HCT116 (cell line): ENCODE results near the gene AMOT. TPM values are rescaled to one million over a fixed set of nuclear protein-coding genes. Genes with fewer than 3 reads are reported as not detected.

Experiments used
- ATAC-seq: fragments of 200-7000 bp; cut with Tn5 transposase; 2 replicates; pipeline ENCODE4 v1.9.1; 2020; ENCODE audit warnings: mild to moderate bottlenecking, moderate library complexity
- BruUV-seq: library from RNA; stranded (reverse); fragments of 400-500 nt; replicated peaks from 2 replicates; lab custom pipeline; 2021; lab: Mats Ljungman, UMichigan
- CTCF ChIA-PET: fragments of 300-600 bp; sonication (Branson Sonifier 250); formaldehyde crosslinking; loops from one replicate; lab custom pipeline; 2021; ENCODE audit warnings: antibody characterized with exemption; lab: Charles Lee
- POLR2A ChIA-PET: fragments of 300-600, 350-600 bp; sonication (Branson Sonifier 250); formaldehyde crosslinking; loops from one replicate; lab custom pipeline; 2021; ENCODE audit warnings: antibody characterized with exemption; lab: Charles Lee
- RAD21 ChIA-PET, 2 experiments: fragments of 300-600 bp; sonication (Branson Sonifier 250); formaldehyde crosslinking; loops; one replicate each; lab custom pipeline; 2023; ENCODE audit warnings: low total read pairs in 2 of 2; ENCODE audit not compliant: uncharacterized antibody in 2 of 2, unreplicated experiment in 2 of 2, low non-redundant PET in 1 of 2; lab: Charles Lee
- DNase-seq: peaks from one replicate; pipeline ENCODE4 v3.0.0-alpha.2; 2010; ENCODE audit warnings: low read depth, low spot score
- H2AFZ ChIP-seq: fragments of 200-600 bp; shearing (Covaris generic), sonication (generic); 2 replicates; pipeline ENCODE4 v1.6.1; 2017; ENCODE audit warnings: low read depth, mixed run types, mixed read lengths, antibody characterized with exemption, low read length; ENCODE audit not compliant: poor library complexity, severe bottlenecking
- H3K27ac ChIP-seq: 2 replicates; pipeline ENCODE4 v1.5.1; 2012; ENCODE audit warnings: low read depth, low read length
- H3K27me3 ChIP-seq: fragments of 200-600 bp; sonication (generic); 2 replicates; pipeline ENCODE4 v1.6.1; 2016; ENCODE audit warnings: mixed run types, low read length, mixed read lengths; ENCODE audit not compliant: insufficient read depth
- H3K36me3 ChIP-seq, 2 experiments: fragments of 200-500 bp in 1 of 2; fragments of 200-600 bp in 1 of 2; sonication (Bioruptor generic) in 1 of 2; sonication (generic) in 1 of 2; 2 replicates each; pipeline versions ENCODE4 v1.5.1 to v1.6.1; 2014 to 2016; ENCODE audit warnings: low read length in 2 of 2, inconsistent platforms in 1 of 2, mixed read lengths in 1 of 2, mixed run types in 1 of 2; ENCODE audit not compliant: insufficient read depth in 2 of 2, control insufficient read depth in 1 of 2
- H3K4me1 ChIP-seq, 2 experiments: fragments of 200-600 bp in 1 of 2; sonication (generic) in 1 of 2; 2 replicates each; pipeline versions ENCODE4 v1.5.1 to v1.6.1; 2012 to 2017; ENCODE audit warnings: low read length in 2 of 2, inconsistent platforms in 1 of 2, mild to moderate bottlenecking in 1 of 2, mixed read lengths in 1 of 2, mixed run types in 1 of 2, moderate library complexity in 1 of 2; ENCODE audit not compliant: insufficient read depth in 2 of 2, control insufficient read depth in 1 of 2
- H3K4me2 ChIP-seq: fragments of 200-600 bp; sonication (generic); 2 replicates; pipeline ENCODE4 v1.6.1; 2017; ENCODE audit warnings: mixed run types, low read length, mixed read lengths
- H3K4me3 ChIP-seq, 2 experiments: fragments of 200-600 bp in 1 of 2; sonication (generic) in 1 of 2; replicated peaks in 1 of 2; 2 replicates each; pipeline ENCODE4 v1.5.1; 2011 to 2016; ENCODE audit warnings: low read length in 2 of 2, control low read depth in 1 of 2, low read depth in 1 of 2, mild to moderate bottlenecking in 1 of 2, mixed read lengths in 1 of 2, mixed run types in 1 of 2
- H3K79me2 ChIP-seq: fragments of 200-600 bp; sonication (generic); 2 replicates; pipeline ENCODE4 v1.6.1; 2017; ENCODE audit warnings: mild to moderate bottlenecking, mixed run types, low read length, moderate library complexity, mixed read lengths; ENCODE audit not compliant: insufficient read depth
- H3K9ac ChIP-seq: fragments of 200-600 bp; sonication (generic); 2 replicates; pipeline ENCODE4 v1.6.1; 2016; ENCODE audit warnings: low read length, mixed read lengths
- H3K9me2 ChIP-seq: fragments of 200-600 bp; sonication (generic), shearing (Covaris generic); 2 replicates; pipeline ENCODE4 v1.6.1; 2017; ENCODE audit warnings: mixed run types, mild to moderate bottlenecking, moderate library complexity; ENCODE audit not compliant: insufficient read depth
- H3K9me3 ChIP-seq, 2 experiments: fragments of 200-500 bp in 1 of 2; fragments of 200-600 bp in 1 of 2; sonication (Bioruptor generic) in 1 of 2; sonication (generic) in 1 of 2; 2 replicates each; pipeline ENCODE4 v1.6.1; 2014 to 2017; ENCODE audit warnings: low read length in 2 of 2, mixed read lengths in 2 of 2, inconsistent platforms in 1 of 2, low read depth in 1 of 2, mild to moderate bottlenecking in 1 of 2, mixed run types in 1 of 2, moderate library complexity in 1 of 2; ENCODE audit not compliant: control insufficient read depth in 1 of 2, insufficient read depth in 1 of 2
- H4K20me1 ChIP-seq: fragments of 200-600 bp; sonication (generic), shearing (Covaris generic); 2 replicates; pipeline ENCODE4 v1.6.1; 2017; ENCODE audit warnings: mixed run types, mild to moderate bottlenecking, moderate library complexity; ENCODE audit not compliant: insufficient read depth
- CBX3 ChIP-seq: IDR thresholded peaks from 2 replicates; pipeline ENCODE4 v1.6.1; 2012; ENCODE audit warnings: low read depth
- CEBPB ChIP-seq: IDR thresholded peaks from 2 replicates; pipeline ENCODE4 v1.6.1; 2012; ENCODE audit warnings: low read depth
- EGR1 ChIP-seq: IDR thresholded peaks from 2 replicates; pipeline ENCODE4 v1.6.1; 2012; ENCODE audit warnings: low read depth
- JUND ChIP-seq: IDR thresholded peaks from 2 replicates; pipeline ENCODE4 v1.6.1; 2012
- POLR2AphosphoS5 ChIP-seq: IDR thresholded peaks from 2 replicates; pipeline ENCODE4 v1.6.1; 2011; ENCODE audit warnings: mild to moderate bottlenecking, low read depth, low read length, moderate library complexity
- RAD21 ChIP-seq: IDR thresholded peaks from 2 replicates; pipeline ENCODE4 v1.6.1; 2012; ENCODE audit warnings: low read depth, mild to moderate bottlenecking
- SIN3A ChIP-seq: IDR thresholded peaks from 2 replicates; pipeline ENCODE4 v1.6.1; 2012; ENCODE audit warnings: low read depth
- SP1 ChIP-seq: IDR thresholded peaks from 2 replicates; pipeline ENCODE4 v1.6.1; 2012; ENCODE audit warnings: low read depth
- YY1 ChIP-seq: IDR thresholded peaks from 2 replicates; pipeline ENCODE4 v1.6.1; 2011; ENCODE audit warnings: low read length, low read depth, moderate library complexity, mild to moderate bottlenecking; ENCODE audit not compliant: insufficient replicate concordance; ENCODE audit errors: extremely low read depth
- ZFX ChIP-seq: fragments of 450-650 bp; IDR thresholded peaks from 2 replicates; pipeline ENCODE4 v1.6.1; 2017
- ZNF274 ChIP-seq: fragments of 200-500 bp; sonication (Bioruptor generic); IDR thresholded peaks from 2 replicates; pipeline ENCODE4 v1.6.1; 2014; ENCODE audit warnings: mild to moderate bottlenecking, low read depth, low read length, inconsistent platforms
- intact Hi-C: fragments of 100-400 bp; cut with micrococcal nuclease; formaldehyde crosslinking; loops from 2 replicates; pipeline ENCODE4 v1.10.0; 2022
- total RNA-seq: library from RNA; stranded (reverse); gene quantifications from one replicate; pipeline ENCODE4 v1.2.1, GENCODE V29; 2021; ENCODE audit not compliant: unreplicated experiment
- TF ChIP-seq, protein P1 (sequence below): IDR thresholded peaks from 2 replicates; pipeline ENCODE4 v1.6.1; 2012
- TF ChIP-seq, protein P2 (sequence below): IDR thresholded peaks from 2 replicates; pipeline ENCODE4 v1.6.1; 2012; ENCODE audit warnings: low read depth

Gene AMOT
- total RNA-seq, 1 experiment from 2014 or later = 7.7 TPM

DNA sequence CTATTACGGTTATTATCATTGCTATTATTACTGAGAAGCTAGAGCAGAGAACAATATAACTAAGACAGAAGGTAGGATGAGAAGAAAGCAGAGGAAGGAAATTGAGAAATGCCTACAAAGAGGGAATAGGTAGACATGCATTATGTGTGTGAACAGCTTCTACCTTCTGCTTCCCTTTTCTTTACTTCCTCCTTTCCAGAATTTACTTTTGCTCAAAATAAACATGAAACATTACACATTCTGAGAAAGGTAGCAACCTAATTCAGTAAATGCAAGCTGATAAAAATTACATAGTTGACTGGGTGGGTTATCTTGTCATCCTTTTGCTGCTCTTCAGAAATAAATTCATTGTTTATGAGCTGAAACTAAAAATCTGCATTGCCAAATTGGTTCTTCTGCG is 54.6 kb downstream of the AMOT start:
- no TSS peak for BruUV-seq
- H3K4me3 ChIP-seq = no peak overlapping the region
- H3K27me3 ChIP-seq = no peaks in the 10 kb centered on the region
- ChIA-PET RAD21 (no interaction called here), POLR2A (no interaction called here), CTCF (no interaction called here)
- H3K4me2 ChIP-seq = no peak overlapping the region
- H2AFZ ChIP-seq = no peak overlapping the region
- H3K27ac ChIP-seq = no peak overlapping the region
- no peaks in the 10 kb centered on the region for H3K4me1 ChIP-seq
- intact Hi-C loops = no loop called here
- ATAC-seq (no peak), DNase-seq (no peak)
- H3K9me3 ChIP-seq = no peaks in the 10 kb centered on the region
- TF ChIP-seq SP1 = no peak
- TF ChIP-seq YY1 = no peak
- TF ChIP-seq ZFX = no peak
- TF ChIP-seq, protein P1, sequence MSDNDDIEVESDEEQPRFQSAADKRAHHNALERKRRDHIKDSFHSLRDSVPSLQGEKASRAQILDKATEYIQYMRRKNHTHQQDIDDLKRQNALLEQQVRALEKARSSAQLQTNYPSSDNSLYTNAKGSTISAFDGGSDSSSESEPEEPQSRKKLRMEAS = no peak
- no peak for TF ChIP-seq RAD21
- no peak for TF ChIP-seq CEBPB
- TF ChIP-seq ZNF274 = no peak
- TF ChIP-seq JUND = no peak
- H3K9me2 ChIP-seq = no peaks in the 10 kb centered on the region
- no peaks in the 10 kb centered on the region for H3K36me3 ChIP-seq
- H3K79me2 ChIP-seq = no peaks in the 10 kb centered on the region
- H4K20me1 ChIP-seq = no peaks in the 10 kb centered on the region
- no peak overlapping the region for H3K9ac ChIP-seq

DNA sequence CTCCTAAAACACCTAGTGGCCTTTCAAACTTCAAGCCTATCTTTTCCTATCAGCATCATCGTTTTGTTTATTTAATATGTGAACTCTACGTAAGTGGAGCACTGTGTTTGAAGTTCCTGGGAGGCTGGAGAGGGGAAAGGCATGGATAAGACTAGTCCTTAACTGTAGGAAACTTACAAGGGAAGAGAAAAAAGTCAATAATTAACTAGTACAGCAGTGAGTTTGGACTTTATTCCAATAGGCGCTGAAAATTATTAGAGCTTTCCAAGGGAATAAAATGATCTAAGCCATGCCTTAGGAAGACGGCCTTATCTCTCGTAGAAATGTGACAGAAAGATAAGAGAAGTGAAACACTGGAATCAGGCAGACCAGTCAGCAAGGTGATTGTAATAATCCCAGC is 55.3 kb downstream of the AMOT start:
- H3K4me2 ChIP-seq = no peak overlapping the region
- DNase-seq = no peak
- TF ChIP-seq EGR1 (no peak), ZNF274 (no peak), RAD21 (no peak), POLR2AphosphoS5 (no peak), CBX3 (no peak), SIN3A (no peak)
- TF ChIP-seq, protein P1 = no peak
- TF ChIP-seq, protein P2, sequence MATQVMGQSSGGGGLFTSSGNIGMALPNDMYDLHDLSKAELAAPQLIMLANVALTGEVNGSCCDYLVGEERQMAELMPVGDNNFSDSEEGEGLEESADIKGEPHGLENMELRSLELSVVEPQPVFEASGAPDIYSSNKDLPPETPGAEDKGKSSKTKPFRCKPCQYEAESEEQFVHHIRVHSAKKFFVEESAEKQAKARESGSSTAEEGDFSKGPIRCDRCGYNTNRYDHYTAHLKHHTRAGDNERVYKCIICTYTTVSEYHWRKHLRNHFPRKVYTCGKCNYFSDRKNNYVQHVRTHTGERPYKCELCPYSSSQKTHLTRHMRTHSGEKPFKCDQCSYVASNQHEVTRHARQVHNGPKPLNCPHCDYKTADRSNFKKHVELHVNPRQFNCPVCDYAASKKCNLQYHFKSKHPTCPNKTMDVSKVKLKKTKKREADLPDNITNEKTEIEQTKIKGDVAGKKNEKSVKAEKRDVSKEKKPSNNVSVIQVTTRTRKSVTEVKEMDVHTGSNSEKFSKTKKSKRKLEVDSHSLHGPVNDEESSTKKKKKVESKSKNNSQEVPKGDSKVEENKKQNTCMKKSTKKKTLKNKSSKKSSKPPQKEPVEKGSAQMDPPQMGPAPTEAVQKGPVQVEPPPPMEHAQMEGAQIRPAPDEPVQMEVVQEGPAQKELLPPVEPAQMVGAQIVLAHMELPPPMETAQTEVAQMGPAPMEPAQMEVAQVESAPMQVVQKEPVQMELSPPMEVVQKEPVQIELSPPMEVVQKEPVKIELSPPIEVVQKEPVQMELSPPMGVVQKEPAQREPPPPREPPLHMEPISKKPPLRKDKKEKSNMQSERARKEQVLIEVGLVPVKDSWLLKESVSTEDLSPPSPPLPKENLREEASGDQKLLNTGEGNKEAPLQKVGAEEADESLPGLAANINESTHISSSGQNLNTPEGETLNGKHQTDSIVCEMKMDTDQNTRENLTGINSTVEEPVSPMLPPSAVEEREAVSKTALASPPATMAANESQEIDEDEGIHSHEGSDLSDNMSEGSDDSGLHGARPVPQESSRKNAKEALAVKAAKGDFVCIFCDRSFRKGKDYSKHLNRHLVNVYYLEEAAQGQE = no peak

More for the DNA sequence above, 55.3 kb downstream of the AMOT start:
- no peak for ATAC-seq
- CTCF ChIA-PET = no interaction called here
- Histone ChIP-seq H3K9me2 (no peaks in the 10 kb centered on the region), H3K79me2 (no peaks in the 10 kb centered on the region), H3K9me3 (no peaks in the 10 kb centered on the region), H3K27me3 (no peaks in the 10 kb centered on the region), H3K4me1 (no peaks in the 10 kb centered on the region), H3K36me3 (no peaks in the 10 kb centered on the region), H3K9ac (no peak overlapping the region), H4K20me1 (no peaks in the 10 kb centered on the region), H3K27ac (no peak overlapping the region), H2AFZ (no peak overlapping the region), H3K4me3 (no peak overlapping the region)
- no TSS peak for BruUV-seq
- intact Hi-C loops = no loop called here
- POLR2A ChIA-PET = no interaction called here
- RAD21 ChIA-PET = no interaction called here
